Activated CD4-positive, alpha-beta memory T cell treated with anti-CD3 and anti-CD28 coated beads, Interleukin-2, amount 10 ng/mL, durations not matched to agents 7 days and 5 days (primary cell): Measurements from ENCODE around the gene IGFL1. TPM values are rescaled to one million over a fixed set of nuclear protein-coding genes. Genes with fewer than 3 reads are reported as not detected.
"Not testable (repeated sequence)": the region's sequence is repeated elsewhere in the genome, so short reads cannot be mapped to it uniquely, and the experiment has no call there.

Experiments
- CTCF ChIA-PET: fragments of 350-600 bp; sonication (Branson Sonifier 250); formaldehyde crosslinking; loops from one replicate; lab custom pipeline; 2021; ENCODE audit warnings: antibody characterized with exemption, inconsistent platforms; lab: Charles Lee
- POLR2A ChIA-PET: fragments of 350-600 bp; sonication (Branson Sonifier 250); formaldehyde crosslinking; loops from one replicate; lab custom pipeline; 2021; ENCODE audit warnings: antibody characterized with exemption; lab: Charles Lee
- DNase-seq: peaks from one replicate; pipeline ENCODE4 v3.0.0-alpha.2; 2020
- H3K27ac Mint-ChIP-seq: one replicate; pipeline ENCODE4 v1.8.0; 2021; ENCODE audit warnings: mild to moderate bottlenecking, mixed read lengths
- H3K27me3 Mint-ChIP-seq: one replicate; pipeline ENCODE4 v1.8.0; 2021; ENCODE audit warnings: mixed read lengths
- H3K36me3 Mint-ChIP-seq: one replicate; pipeline ENCODE4 v1.8.0; 2021; ENCODE audit warnings: low read depth, mixed read lengths
- H3K4me1 Mint-ChIP-seq: one replicate; pipeline ENCODE4 v1.8.0; 2021; ENCODE audit warnings: mixed read lengths
- H3K4me3 Mint-ChIP-seq: one replicate; pipeline ENCODE4 v1.8.0; 2021; ENCODE audit warnings: mild to moderate bottlenecking, mixed read lengths
- H3K9me3 Mint-ChIP-seq: one replicate; pipeline ENCODE4 v1.8.0; 2021; ENCODE audit warnings: mixed read lengths
- total RNA-seq, 2 experiments: library from RNA; stranded (reverse); gene quantifications; one replicate each; pipeline ENCODE4 v1.2.3, GENCODE V29; 2021

IGFL1 gene
- total RNA-seq, 2 experiments from 2014 or later = not detected

- DNase-seq = peak; percentile 20
- no peaks in the 10 kb centered on the region for H3K4me1 Mint-ChIP-seq
- ChIA-PET POLR2A (no interaction called here), CTCF (interaction anchor here (0.7 to 2.1 kb wide), 2 partner anchors 114 to 198 kb away, joined by 3 to 5 read pairs; partner anchors contain the start of gene CCDC61)
- no peak overlapping the region for H3K4me3 Mint-ChIP-seq
- H3K9me3 Mint-ChIP-seq = no peaks in the 10 kb centered on the region
- H3K27ac Mint-ChIP-seq = no peak overlapping the region
- H3K27me3 Mint-ChIP-seq = peaks cover 57% of the 10 kb centered on the region
- no peaks in the 10 kb centered on the region for H3K36me3 Mint-ChIP-seq
Observed at GRCh38 chr19:46192992-46193650, 36.4 kb upstream of the IGFL1 start.

DNA sequence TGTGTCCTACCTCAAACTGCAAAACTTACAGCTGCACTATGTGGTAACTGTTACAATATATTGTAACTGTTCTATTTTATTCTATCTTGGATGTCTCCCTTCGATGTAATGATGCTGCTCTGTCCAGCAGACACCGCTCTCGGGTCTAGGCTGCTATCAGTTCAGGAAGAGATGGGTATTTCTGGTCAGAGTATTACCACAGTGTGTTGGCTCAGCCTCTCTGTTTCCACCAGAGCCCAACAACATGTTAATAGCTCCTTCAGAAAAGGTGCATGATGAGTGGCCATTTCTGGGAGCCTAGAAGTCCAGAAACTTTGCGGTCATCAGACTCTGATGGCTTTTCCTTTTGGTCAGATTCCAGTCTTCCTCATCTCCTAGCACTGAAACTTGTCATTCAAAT lies 35.9 kb upstream of the IGFL1 start:
- DNase-seq = no peak
- peaks cover 57% of the 10 kb centered on the region for H3K27me3 Mint-ChIP-seq
- H3K9me3 Mint-ChIP-seq = no peaks in the 10 kb centered on the region
- ChIA-PET CTCF (interaction anchor here (0.6 to 0.7 kb wide), 2 partner anchors 153 to 198 kb away, joined by 3 to 7 read pairs; partner anchors contain the start of gene CCDC61), POLR2A (no interaction called here)
- no peak overlapping the region for H3K4me3 Mint-ChIP-seq
- H3K4me1 Mint-ChIP-seq = no peaks in the 10 kb centered on the region
- H3K36me3 Mint-ChIP-seq = no peaks in the 10 kb centered on the region
- no peak overlapping the region for H3K27ac Mint-ChIP-seq

DNA sequence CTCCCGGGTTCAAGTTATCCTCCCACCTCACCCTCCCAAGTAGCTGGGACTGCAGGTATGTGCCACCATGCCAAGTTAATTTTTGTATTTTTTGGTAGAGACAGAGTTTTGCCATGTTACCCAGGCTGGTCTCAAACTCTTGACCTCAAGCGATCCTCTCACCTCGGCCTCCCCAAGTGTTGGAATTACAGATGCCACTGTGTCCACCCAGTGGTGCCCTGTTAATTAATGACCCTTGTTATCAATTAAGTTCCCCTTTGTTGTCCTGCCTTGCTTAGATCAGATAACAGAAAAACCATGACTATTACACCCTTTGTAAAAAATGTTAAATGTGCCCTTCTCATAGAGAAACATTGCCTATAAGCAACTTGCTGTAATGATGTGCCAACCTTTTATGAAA lies 34.4 kb upstream of the IGFL1 start:
- H3K27me3 Mint-ChIP-seq = peaks cover 48% of the 10 kb centered on the region
- H3K4me1 Mint-ChIP-seq = no peaks in the 10 kb centered on the region
- H3K36me3 Mint-ChIP-seq = no peaks in the 10 kb centered on the region
- no peak for DNase-seq
- no peak overlapping the region for H3K27ac Mint-ChIP-seq
- H3K9me3 Mint-ChIP-seq = no peaks in the 10 kb centered on the region
- POLR2A ChIA-PET = no interaction called here
- H3K4me3 Mint-ChIP-seq = no peak overlapping the region
- CTCF ChIA-PET = no interaction called here

- H3K4me3 Mint-ChIP-seq, POLR2A ChIA-PET, H3K27ac Mint-ChIP-seq, H3K36me3 Mint-ChIP-seq, H3K4me1 Mint-ChIP-seq, DNase-seq, H3K9me3 Mint-ChIP-seq, CTCF ChIA-PET: not testable (repeated sequence)
- H3K27me3 Mint-ChIP-seq = peaks cover 43% of the 10 kb centered on the region
Observed at GRCh38 chr19:46195919-46196318, 33.6 kb upstream of the IGFL1 start.

- no peak overlapping the region for H3K4me3 Mint-ChIP-seq
- no peaks in the 10 kb centered on the region for H3K36me3 Mint-ChIP-seq
Observed at GRCh38 chr19:46196410-46197124, 33.0 kb upstream of the IGFL1 start.

GRCh38 chr19:46197314-46198070 lies 32.0 kb upstream of the IGFL1 start:
- Mint-ChIP-seq H3K36me3 (no peaks in the 10 kb centered on the region), H3K9me3 (no peaks in the 10 kb centered on the region), H3K27ac (no peak overlapping the region), H3K27me3 (peaks cover 49% of the 10 kb centered on the region), H3K4me3 (no peak overlapping the region), H3K4me1 (no peaks in the 10 kb centered on the region)
- ChIA-PET POLR2A (no interaction called here), CTCF (no interaction called here)
- no peak for DNase-seq

More at GRCh38 chr19:46196410-46197124, 33.0 kb upstream of the IGFL1 start:
- no peaks in the 10 kb centered on the region for H3K9me3 Mint-ChIP-seq
- peaks cover 43% of the 10 kb centered on the region for H3K27me3 Mint-ChIP-seq
- ChIA-PET CTCF (no interaction called here), POLR2A (no interaction called here)
- no peak for DNase-seq
- H3K4me1 Mint-ChIP-seq = no peaks in the 10 kb centered on the region
- no peak overlapping the region for H3K27ac Mint-ChIP-seq

DNA sequence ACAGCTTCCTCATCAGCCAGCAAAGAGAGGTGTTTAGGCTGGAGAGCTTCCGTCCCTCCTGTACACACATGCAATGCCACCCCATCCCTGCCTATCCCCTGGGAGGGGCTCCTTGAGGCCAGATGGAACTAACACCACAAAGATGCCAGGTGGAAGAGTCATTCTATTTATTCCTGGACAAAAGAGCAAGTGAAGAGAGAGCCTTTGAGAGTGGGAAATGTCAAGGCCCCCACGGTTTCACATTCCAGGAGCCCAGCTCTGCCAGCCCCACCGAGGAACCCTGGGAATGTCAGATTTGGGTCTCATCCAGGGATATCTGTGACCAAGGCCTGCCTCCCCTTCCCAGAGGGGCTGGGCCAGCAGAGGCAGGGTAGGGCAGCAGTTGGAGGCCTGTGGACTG lies 30.8 kb upstream of the IGFL1 start:
- Mint-ChIP-seq H3K27me3 (peaks cover 51% of the 10 kb centered on the region), H3K9me3 (no peaks in the 10 kb centered on the region), H3K36me3 (no peaks in the 10 kb centered on the region), H3K27ac (no peak overlapping the region), H3K4me1 (no peaks in the 10 kb centered on the region), H3K4me3 (no peak overlapping the region)
- no peak for DNase-seq
- CTCF ChIA-PET = no interaction called here
- POLR2A ChIA-PET = no interaction called here

- Mint-ChIP-seq H3K27me3 (peaks cover 46% of the 10 kb centered on the region), H3K4me3 (no peak overlapping the region), H3K27ac (no peak overlapping the region), H3K4me1 (no peaks in the 10 kb centered on the region), H3K9me3 (no peaks in the 10 kb centered on the region), H3K36me3 (no peaks in the 10 kb centered on the region)
- no peak for DNase-seq
- POLR2A ChIA-PET = no interaction called here
- CTCF ChIA-PET = no interaction called here
Observed at GRCh38 chr19:46201454-46202310, 27.9 kb upstream of the IGFL1 start.

DNA sequence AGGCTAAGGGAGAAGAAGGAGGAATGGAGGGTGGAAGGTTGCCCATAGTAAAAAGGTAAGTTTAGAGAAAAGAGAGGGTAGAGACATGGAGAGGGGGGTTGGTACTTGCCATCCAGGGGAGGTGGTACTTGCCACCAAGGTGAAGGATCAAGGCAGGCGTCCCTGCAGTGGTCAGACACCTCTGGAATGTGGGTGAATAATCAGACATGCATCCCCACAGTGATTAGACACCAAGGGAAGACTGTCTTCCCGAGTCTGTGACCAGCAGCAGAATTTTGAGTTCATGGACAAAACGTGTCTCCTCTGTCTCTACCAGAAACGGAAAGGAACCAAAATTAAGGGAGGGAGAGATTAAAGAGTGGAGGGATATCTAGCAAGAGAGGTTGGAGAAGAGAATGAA lies 27.1 kb upstream of the IGFL1 start:
- Mint-ChIP-seq H3K4me3 (no peak overlapping the region), H3K36me3 (no peaks in the 10 kb centered on the region), H3K27me3 (peaks cover 38% of the 10 kb centered on the region), H3K27ac (no peak overlapping the region), H3K9me3 (no peaks in the 10 kb centered on the region), H3K4me1 (no peaks in the 10 kb centered on the region)
- DNase-seq = no peak
- CTCF ChIA-PET = no interaction called here
- POLR2A ChIA-PET = no interaction called here

DNA sequence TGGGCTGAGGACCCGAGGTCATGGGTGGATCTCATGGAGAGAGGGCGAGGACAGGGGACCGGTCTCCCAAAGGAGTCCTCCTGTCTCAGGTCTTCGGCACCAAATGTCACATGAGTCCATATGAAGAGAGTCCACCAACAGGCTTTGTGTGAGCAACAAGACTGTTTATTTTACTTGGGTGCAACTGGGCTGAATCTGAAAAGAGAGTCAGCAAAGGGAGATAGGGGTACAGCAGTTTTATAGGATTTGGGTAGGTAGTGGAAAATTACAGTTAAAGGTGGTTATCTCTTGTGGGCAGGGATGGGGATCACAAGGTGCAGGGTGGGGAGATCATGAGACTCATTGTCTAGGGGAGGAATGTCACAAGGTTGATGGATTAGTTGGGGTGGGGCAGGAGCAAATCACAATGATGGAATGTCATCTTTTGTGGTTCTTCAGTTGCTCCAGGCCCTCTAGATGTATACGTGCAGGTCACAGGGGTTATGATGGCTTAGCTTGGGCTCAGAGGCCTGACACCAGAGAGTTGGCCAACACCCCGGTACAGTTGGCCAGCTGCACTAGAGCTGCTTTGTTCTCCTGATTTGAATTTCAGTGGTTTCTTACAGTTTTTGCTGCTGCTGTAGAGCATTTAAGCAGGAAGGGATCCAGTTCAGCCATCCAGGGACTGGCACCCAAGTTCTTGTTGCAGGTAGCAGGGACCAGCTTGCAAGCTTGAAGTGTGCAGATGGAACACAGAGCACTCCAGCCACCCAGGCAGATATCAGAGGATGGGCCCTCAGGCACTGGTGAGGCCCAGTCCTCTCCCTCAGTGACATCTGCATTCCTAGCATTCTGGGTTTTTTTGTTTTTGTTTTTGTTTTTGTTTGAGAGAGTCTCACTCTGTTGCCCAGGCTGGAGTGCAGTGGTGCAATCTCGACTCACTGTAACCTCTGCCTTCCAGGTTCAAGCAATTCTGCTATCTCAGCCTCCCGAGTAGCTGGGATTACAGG lies 26.4 kb upstream of the IGFL1 start:
- DNase-seq = no peak
- H3K36me3 Mint-ChIP-seq = no peaks in the 10 kb centered on the region
- H3K4me1 Mint-ChIP-seq = no peaks in the 10 kb centered on the region
- peaks cover 38% of the 10 kb centered on the region for H3K27me3 Mint-ChIP-seq
- POLR2A ChIA-PET = no interaction called here
- no peak overlapping the region for H3K4me3 Mint-ChIP-seq
- H3K27ac Mint-ChIP-seq = no peak overlapping the region
- no peaks in the 10 kb centered on the region for H3K9me3 Mint-ChIP-seq
- CTCF ChIA-PET = interaction anchor here (0.5 kb wide), 1 partner anchor 234 kb away, joined by 3 read pairs; no protein-coding TSS in a partner anchor

DNA sequence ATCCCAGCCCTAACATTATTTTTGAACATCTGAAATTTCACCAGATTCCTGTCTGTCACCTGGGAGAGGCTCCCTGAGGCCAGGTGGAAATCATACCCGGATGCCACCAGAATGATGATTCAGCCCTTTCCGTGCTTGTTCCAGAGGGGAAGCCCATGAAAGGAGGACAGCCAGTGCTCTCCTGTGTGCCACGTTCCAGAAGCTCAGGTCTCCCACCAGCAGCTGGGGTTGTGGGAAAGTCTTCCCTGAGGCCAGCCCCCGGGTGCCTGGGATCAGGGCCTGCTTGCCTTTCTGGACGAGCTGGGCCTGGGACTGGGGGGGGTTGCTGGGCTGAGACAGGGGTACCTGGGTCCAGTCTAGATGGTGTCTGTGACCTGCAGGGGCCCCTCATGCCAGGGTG lies 25.5 kb upstream of the IGFL1 start:
- POLR2A ChIA-PET = no interaction called here
- Mint-ChIP-seq H3K27me3 (peaks cover 38% of the 10 kb centered on the region), H3K9me3 (no peaks in the 10 kb centered on the region), H3K27ac (no peak overlapping the region), H3K36me3 (no peaks in the 10 kb centered on the region), H3K4me3 (no peak overlapping the region), H3K4me1 (peaks cover 4% of the 10 kb centered on the region)
- no peak for DNase-seq
- CTCF ChIA-PET = interaction anchor here (1.1 kb wide), 1 partner anchor 61 kb away, joined by 3 read pairs; no protein-coding TSS in a partner anchor
